Loucy (cell line): Measurements from ENCODE around the gene ERP44.

ENCODE experiments used
- EZH2phosphoT487 ChIP-seq: fragments of 200-600 bp; IDR thresholded peaks from 2 replicates; pipeline ENCODE4 v1.6.1; 2018; ENCODE audit warnings: antibody characterized with exemption, mild to moderate bottlenecking, moderate library complexity, borderline replicate concordance
- TF ChIP-seq, protein P1 (sequence below): fragments of 200-600 bp; sonication (generic); conservative IDR thresholded peaks from 2 replicates; pipeline ENCODE4 v1.5.1; 2014; ENCODE audit warnings: mild to moderate bottlenecking, antibody characterized with exemption, low read length

DNA sequence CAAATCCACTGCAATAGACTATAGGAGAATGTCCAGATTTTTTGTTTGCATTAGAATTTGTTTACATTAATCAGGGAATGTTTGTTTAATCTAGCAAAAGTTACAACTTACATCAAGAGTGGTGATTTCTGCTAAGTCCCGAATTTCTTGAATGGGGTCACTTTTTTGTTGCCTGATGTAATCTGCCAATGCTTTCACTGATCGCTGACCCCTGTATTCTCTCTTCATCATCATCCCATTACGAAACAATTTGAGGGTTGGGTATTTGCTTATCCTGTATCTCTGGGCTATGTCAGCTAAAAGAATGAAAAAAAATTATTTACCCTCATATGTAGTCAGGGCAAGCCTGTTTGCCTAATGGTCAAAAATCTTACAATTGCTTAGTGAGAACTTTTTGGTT lies 76.9 kb downstream of the ERP44 start:
- TF ChIP-seq, protein P1, sequence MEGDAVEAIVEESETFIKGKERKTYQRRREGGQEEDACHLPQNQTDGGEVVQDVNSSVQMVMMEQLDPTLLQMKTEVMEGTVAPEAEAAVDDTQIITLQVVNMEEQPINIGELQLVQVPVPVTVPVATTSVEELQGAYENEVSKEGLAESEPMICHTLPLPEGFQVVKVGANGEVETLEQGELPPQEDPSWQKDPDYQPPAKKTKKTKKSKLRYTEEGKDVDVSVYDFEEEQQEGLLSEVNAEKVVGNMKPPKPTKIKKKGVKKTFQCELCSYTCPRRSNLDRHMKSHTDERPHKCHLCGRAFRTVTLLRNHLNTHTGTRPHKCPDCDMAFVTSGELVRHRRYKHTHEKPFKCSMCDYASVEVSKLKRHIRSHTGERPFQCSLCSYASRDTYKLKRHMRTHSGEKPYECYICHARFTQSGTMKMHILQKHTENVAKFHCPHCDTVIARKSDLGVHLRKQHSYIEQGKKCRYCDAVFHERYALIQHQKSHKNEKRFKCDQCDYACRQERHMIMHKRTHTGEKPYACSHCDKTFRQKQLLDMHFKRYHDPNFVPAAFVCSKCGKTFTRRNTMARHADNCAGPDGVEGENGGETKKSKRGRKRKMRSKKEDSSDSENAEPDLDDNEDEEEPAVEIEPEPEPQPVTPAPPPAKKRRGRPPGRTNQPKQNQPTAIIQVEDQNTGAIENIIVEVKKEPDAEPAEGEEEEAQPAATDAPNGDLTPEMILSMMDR = no peak
- no peak for TF ChIP-seq EZH2phosphoT487
